ENCODE results near the gene CARD9. TPM values are rescaled to one million over a fixed set of nuclear protein-coding genes. Genes with fewer than 3 reads are reported as not detected.

The CARD9 gene
- total and polyA plus RNA-seq, 2 of the 8 experiments (the other 6 are each of a cell fraction or from before 2014, with no cell fraction given), result 0.15 to 1.1 TPM

DNA sequence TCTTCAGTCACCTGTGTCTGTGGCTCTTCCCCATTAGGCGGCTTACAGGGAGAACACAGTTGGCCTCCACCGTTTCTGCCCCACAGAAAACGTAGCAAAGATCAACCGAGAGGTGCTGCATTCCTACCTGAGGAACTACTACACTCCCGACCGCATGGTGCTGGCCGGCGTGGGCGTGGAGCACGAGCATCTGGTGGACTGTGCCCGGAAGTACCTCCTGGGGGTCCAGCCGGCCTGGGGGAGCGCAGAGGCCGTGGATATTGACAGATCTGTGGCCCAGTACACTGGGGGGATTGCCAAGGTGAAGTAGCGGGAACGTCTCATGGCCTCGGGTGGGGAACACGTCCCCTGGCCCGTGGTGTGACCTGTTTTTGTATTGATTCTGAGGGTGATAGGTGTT is 43.4 kb upstream of the CARD9 start (continued):
- no peak for TF ChIP-seq EP300 (IDR thresholded peaks at IDR 0.05; ENCODE audit: borderline replicate concordance in 1 of 2, low read depth in 2 of 2, low read length in 2 of 2)
- TF ChIP-seq POLR2AphosphoS5 (IDR thresholded peaks at IDR 0.05; ENCODE audit: low read depth, low read length), result no peak
- TF ChIP-seq CHD7 (IDR thresholded peaks at IDR 0.05; ENCODE audit: insufficient replicate concordance, low read length), result no peak
